Inflammatory macrophage treated with lipopolysaccharide for 1 hour (primary cell): Measurements from ENCODE around the gene FIGN.

Source experiments
- DNase-seq, 2 donors: peaks; one replicate each; pipeline ENCODE4 v3.0.0-alpha.2; 2020 to 2022

The FIGN gene

GRCh38 chr2:163553601-163554000 lies 182.2 kb downstream of the FIGN start:
- DNase-seq: no peak

GRCh38 chr2:163552758-163553157 lies 183.1 kb downstream of the FIGN start:
- DNase-seq: no peak

DNA sequence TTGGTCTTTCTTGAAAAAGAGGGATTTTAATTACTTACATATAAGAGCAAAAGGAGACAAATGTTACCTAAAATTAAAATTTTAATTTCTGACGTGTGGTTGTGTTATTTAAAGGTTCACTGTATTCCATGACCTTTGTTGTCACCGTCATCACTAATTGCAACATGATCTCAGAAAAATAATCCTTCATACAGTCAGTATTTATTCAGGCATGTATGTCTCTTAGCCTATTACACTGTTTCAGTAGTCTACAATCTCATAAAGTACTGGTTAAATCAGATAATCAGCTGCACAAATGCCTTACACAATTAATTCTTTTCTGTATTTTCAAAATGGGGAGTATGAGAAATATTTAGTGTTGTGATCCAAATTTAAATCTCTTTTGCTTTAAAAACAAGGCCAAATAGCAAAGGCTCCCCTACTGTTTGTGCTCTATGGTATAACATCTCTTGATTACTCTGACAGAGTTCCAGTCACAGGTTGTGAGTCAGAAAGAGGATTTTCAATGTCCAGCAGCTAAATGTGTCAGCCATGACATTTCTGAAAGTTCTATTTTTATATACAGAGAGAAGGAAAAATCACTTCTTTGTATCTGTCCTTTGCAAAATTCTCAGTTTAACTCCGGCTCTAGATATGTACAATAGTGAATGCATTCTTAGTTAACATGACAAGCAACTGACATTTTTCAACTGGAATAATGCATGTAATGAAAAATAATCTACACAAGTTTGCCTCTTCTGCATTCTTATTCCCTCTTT lies 184.0 kb downstream of the FIGN start:
- no peak for DNase-seq

DNA sequence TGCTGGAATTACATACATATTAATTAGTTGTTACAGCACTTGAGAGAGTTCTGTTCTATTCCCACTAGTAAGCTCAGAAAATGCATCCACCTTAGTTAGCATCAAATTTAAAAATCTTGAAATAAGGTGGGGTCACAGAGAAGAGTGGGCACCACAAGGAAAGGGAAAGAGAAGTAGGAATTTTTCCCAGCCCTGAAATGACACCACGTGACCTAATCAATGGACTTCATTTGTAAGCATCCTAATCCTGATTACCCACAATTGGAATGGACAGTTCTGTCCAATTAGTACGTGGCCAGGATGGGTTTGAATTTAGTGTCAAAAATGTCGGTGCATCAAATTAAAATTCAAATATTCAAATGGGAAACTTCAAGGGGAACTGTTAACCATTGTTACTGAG lies 186.8 kb downstream of the FIGN start:
- DNase-seq: no peak
